Measurements from ENCODE around the gene MED13L. TPM values are rescaled to one million over a fixed set of nuclear protein-coding genes. Genes with fewer than 3 reads are reported as not detected.

Gene MED13L
- 148 and 155 TPM in 2 replicates for total RNA-seq

GRCh38 chr12:116277467-116278278 lies at the start of gene MED13L:
Gene MED13L, minus strand, starts transcription at chr12:116277693. Its CDS starts 562 bp downstream, at chr12:116277131.

Small RNA genes lying within 50 kb of the gene (small RNA-seq; reads per million reads assigned to genes)
- gene MIR620 (ENCODE audit: low replicate concordance), result not detected
- not detected for gene RNU6-1188P (ENCODE audit: low replicate concordance)
- gene SNRPGP18 (ENCODE audit: low replicate concordance), result not detected
